HL-60 (cell line): ENCODE results near the gene FAM53B.

Source experiments
- CTCF ChIP-seq: IDR thresholded peaks from one replicate; pipeline ENCODE4 v1.5.1; 2011; ENCODE audit warnings: low read length, control low read depth, inconsistent platforms; ENCODE audit not compliant: insufficient read depth
- POLR2AphosphoS5 ChIP-seq: IDR thresholded peaks from 2 replicates; pipeline ENCODE4 v1.6.1; 2012; ENCODE audit warnings: low read depth

GRCh38 chr10:124708246-124708779, 35.9 kb downstream of the FAM53B start:
- no peak for TF ChIP-seq CTCF
- TF ChIP-seq POLR2AphosphoS5: no peak
